GM15510 (cell line): Measurements from ENCODE around the gene INHBA.

Experiments
- POLR2A ChIP-seq: IDR thresholded peaks from 3 replicates; pipeline ENCODE4 v1.6.1; 2011; ENCODE audit warnings: borderline replicate concordance; ENCODE audit not compliant: insufficient read length; ENCODE audit errors: extremely low read depth

INHBA gene

GRCh38 chr7:41700044-41700471, 2.8 kb downstream of the INHBA start:
- no peak for TF ChIP-seq POLR2A

GRCh38 chr7:41699516-41699915, 3.4 kb downstream of the INHBA start:
- no peak for TF ChIP-seq POLR2A

DNA sequence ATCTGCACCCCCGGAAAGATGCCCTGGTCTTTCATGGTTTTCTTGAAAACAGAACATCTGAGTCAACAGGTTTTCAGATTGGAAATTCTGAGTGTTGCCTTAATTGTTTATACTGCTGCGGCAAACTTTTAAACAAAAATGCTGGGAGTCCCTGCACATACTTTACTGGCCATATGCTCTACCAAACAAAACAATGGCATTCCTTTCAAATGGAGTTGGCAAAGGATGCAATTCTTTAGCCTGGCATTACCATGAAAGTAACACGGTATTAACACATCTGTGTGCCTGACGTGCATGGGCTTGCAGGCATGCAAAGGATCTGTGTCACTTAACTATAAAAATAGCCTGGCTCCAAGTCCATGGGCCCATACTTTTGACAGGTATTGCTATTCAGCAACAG, 4.2 kb downstream of the INHBA start:
- TF ChIP-seq POLR2A = no peak

- TF ChIP-seq POLR2A = no peak
Measured at GRCh38 chr7:41698114-41698513, 4.8 kb downstream of the INHBA start.

DNA sequence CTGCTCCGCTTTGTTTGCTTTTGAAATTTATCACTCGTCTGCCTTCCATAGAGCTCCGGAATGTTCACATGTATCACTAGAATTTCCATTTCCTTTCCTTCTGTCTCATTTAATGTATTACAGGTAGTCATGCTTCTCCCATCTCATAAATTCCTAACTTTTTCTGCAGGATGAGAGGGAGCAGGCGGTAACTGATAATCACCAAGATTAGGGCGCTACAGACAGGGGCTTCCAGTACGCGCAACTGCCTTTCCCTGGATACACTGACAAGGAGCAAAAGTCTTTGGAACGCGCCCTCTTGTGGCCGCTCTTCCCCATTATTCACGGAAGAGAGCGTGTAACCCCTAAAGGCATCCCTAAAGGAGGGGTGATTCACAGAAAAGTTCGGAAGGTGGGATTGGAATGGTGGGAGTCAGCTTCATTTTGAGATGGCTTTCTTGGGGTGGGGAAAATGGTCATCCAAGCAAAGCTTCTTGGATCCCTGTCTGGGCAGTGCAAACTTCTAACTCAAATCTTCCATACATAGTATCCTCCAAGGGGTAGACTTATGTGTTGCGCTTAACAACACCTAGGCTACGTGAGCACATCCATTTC, 6.5 kb downstream of the INHBA start:
- TF ChIP-seq POLR2A = no peak

DNA sequence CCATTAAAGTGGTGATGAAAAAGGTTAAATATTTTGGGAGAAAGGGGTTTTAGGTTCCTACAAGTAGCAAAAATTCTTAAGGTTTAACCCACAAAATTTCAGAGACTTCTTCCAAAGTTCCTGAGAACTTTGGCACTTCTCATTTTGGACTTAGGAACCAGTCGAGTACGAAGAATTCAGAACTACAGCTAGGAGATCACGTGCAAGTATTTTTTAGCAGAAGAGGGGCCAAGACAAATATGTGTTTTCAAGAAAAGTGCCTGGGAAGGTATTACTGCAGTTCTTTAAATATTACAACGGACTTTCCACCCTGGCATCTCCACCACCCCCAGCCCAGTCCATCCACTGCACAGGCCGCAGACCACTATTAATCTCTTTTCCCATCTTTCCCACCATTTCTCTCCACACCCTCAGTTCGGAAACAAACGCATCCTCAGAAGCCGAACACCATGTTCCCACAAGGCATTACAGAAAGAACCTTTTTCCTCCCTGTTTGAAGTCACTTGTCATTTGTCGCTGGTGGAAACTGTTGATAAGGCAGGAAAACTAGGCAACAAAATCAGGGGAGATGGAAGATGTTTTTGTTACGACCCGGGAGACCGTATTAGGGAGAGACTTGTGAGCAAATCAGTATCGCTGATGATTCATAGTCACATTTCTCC, 7.1 kb downstream of the INHBA start:
- no peak for TF ChIP-seq POLR2A

- TF ChIP-seq POLR2A = no peak
Measured at GRCh38 chr7:41694495-41694894, 8.4 kb downstream of the INHBA start.

DNA sequence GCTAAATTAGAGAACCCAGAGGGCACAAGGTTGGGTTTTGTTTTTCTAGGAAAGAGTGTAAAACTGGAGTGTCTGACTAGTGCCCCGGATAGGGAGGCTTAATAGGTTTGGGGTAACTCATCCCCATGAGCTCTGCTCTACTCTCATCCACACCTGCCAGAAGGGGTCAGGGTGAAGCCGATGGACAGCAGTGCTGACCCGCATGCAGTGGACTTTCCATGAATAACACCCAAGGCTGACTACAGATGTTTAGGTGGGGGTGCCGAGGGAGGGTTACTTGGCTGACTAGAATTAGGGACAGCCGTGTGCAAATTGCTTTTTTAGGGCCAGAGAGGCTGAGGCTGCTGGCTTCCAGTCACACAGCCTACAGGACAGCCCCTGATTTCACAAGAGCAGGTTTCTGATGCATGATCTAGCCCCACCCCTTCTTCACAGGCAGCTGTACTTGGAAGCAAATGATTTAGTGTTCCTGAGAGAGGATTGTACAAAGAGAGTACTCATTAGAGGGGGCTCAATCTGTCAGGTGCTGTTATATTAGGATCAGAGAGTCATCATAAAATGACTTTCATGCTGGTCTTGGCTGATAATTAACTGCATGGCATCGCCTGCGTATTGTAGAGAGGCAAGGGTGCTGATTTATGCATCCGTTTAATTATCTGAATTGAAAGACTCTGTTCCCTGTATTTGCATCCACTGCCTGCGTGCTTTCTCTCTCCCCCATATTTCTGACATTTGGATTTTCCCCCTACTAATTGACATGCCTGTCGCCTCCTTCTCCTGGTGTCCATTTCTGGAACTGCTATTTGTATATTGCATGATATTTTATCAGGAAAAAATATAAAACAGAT, 9.5 kb downstream of the INHBA start:
- TF ChIP-seq POLR2A = no peak

DNA sequence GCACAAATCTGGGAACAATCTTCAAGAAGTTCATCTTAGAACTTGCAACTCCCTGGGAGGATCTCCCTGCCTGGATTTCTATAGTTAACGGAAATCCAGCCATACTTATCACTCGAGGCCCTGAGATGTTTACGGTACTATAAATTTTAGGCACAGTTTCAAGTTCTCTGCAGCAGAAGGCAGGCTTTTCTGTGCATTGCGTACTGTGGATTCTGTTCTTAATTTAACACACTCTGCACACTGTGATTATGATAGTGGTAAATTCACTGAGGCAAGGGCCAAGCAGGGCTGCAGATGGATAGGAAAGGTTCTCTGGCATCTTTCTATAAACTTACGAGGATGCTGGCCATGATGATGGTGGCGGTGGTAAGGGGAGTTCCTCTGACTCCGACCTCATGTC, 10.6 kb downstream of the INHBA start:
- no peak for TF ChIP-seq POLR2A

DNA sequence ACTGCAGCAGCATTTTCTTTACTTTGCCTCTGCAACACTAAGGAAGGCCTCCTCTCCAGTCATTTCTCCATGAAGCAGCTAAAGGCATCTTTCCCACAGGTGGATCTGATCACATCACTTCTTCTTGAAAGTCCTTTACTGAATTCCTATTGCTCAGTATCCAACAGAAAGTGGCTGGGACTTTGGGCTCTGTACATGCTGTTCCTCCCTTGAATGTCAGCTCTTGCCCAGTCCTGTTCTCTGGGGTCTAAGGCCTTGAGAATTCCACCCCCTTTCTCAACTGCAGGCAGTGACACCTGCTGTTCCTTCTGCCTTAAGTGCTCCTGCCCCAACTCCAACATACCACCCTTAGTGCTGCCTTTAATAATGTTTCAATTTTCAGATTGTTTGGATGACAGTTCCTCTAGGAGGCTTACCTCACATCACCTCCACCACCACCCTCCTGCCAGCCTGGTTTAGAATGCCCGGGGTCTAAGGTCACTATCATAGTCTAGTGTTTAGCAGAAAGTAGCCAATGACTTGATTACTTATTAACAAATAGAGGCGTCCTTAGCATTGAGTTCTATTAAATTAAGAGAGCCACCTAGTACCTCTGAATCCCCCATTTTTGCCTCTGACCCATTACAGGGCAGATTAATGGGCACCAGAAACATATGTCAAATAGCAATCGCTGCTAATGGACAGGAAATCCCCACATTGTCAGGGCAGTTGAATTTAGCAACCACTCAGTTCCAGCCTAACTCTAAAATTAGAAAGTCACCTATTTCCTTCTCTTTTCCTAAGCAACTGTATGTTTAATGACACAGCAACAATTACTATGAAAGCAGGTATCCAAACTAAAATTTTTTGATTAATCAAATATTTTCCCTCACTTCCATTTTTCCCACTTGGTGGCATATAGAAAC, 11.4 kb downstream of the INHBA start:
- TF ChIP-seq POLR2A = no peak

DNA sequence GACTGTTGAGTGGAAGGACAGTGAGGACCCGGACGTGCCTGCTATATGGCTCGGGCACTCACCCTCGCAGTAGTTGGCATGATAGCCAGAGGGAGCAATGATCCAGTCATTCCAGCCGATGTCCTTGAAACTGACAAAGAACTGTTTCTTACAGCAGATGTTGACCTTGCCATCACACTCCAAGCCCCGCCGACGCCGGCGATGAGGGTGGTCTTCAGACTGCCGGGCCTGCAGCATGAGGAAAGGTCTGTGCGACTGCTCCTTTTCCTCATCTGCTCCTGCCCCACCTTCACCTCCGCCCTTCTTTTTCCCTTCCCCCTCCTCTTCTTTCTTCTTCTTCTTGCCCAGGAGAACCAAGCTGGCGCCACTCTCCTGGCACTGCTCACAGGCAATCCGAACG, 13.1 kb downstream of the INHBA start:
- TF ChIP-seq POLR2A = no peak

GRCh38 chr7:41688906-41689305, 14.0 kb downstream of the INHBA start:
- no peak for TF ChIP-seq POLR2A

- no peak for TF ChIP-seq POLR2A
Measured at GRCh38 chr7:41688012-41688625, 14.8 kb downstream of the INHBA start.

- no peak for TF ChIP-seq POLR2A
Measured at GRCh38 chr7:41685684-41686083, 17.2 kb downstream of the INHBA start.
